ENCODE data around the gene LSMEM2.

DNA sequence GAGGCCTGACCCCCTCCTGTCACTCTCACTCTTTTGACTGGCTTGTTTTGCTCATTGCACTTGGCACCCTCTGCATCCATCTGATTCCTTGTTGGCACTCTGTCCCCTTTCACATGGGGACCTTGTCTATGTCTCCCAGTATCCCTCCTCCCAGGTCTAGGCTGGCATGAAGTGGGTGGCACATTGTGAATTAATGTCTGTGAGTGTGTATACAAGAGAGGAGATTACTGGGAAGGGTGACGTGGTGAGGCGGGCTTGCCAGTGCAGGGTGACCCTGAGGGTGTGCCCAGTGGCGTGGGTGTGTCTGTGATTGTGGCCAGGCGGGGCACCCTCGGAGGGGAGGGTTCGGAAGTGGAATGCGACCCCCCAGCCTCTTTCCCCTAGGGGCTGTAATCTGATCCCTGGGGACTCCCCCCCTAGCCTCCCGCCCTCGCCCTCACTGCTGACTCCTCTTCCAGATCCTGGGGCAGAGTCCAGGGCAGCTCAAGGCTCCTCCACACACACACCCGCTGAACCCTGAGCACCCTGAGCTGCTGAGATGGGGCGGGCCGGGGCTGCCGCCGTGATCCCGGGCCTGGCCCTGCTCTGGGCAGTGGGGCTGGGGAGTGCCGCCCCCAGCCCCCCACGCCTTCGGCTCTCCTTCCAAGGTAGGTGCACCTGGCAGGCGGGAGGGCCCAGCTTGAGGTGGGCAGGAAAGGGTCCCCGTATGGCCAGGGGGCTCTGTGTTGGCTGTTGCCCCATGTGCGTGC is 10.0 kb upstream of the LSMEM2 start, which contains the start of gene SEMA3B:
- TF ChIP-seq, protein P1, sequence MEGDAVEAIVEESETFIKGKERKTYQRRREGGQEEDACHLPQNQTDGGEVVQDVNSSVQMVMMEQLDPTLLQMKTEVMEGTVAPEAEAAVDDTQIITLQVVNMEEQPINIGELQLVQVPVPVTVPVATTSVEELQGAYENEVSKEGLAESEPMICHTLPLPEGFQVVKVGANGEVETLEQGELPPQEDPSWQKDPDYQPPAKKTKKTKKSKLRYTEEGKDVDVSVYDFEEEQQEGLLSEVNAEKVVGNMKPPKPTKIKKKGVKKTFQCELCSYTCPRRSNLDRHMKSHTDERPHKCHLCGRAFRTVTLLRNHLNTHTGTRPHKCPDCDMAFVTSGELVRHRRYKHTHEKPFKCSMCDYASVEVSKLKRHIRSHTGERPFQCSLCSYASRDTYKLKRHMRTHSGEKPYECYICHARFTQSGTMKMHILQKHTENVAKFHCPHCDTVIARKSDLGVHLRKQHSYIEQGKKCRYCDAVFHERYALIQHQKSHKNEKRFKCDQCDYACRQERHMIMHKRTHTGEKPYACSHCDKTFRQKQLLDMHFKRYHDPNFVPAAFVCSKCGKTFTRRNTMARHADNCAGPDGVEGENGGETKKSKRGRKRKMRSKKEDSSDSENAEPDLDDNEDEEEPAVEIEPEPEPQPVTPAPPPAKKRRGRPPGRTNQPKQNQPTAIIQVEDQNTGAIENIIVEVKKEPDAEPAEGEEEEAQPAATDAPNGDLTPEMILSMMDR (IDR thresholded peaks at IDR 0.05) = peak in 1 of 6 experiments; percentile 9
- TF ChIP-seq POLR2A (IDR thresholded peaks at IDR 0.05) (peak in 1 of 4 donors; percentile 65), EP300 (IDR thresholded peaks at IDR 0.05) (peak in 1 of 4 donors; percentile 63), POLR2AphosphoS5 (IDR thresholded peaks at IDR 0.05) (peak; percentile 78 to 81)
